ENCODE results near the gene GABRB1.

GABRB1 gene

GRCh38 chr4:47013373-47013772 is 18.0 kb upstream of the GABRB1 start:
- Histone ChIP-seq H3K9ac (ENCODE audit: low read depth, low read length, poor library complexity, severe bottlenecking) (no peak overlapping the region), H3K9me3 (ENCODE audit: insufficient read depth, low read depth, low read length) (no peaks in the 10 kb centered on the region), H2AFZ (ENCODE audit: low read length) (no peak overlapping the region), H3K27me3 (ENCODE audit: insufficient read depth, low read length, poor library complexity, severe bottlenecking) (no peaks in the 10 kb centered on the region), H3F3A (ENCODE audit: low read depth) (no peaks in the 10 kb centered on the region), H3K36me3 (ENCODE audit: insufficient read depth, low read length) (no peaks in the 10 kb centered on the region), H3K4me3 (ENCODE audit: low read length, poor library complexity, severe bottlenecking) (no peak overlapping the region), H3K4me2 (ENCODE audit: low read depth, low read length, poor library complexity, severe bottlenecking) (no peak overlapping the region), H4K20me1 (ENCODE audit: insufficient read depth, low read length, poor library complexity, severe bottlenecking) (no peaks in the 10 kb centered on the region), H3K9me2 (replicated peaks; ENCODE audit: low read depth, low read length) (no peaks in the 10 kb centered on the region), H3K4me1 (ENCODE audit: insufficient read depth, low read length, poor library complexity, severe bottlenecking) (peaks cover 10% of the 10 kb centered on the region), H3K79me2 (ENCODE audit: insufficient read depth, low read length) (no peaks in the 10 kb centered on the region)
- TF ChIP-seq CTCF (conservative IDR thresholded peaks at IDR 0.05; ENCODE audit: low read length) (no peak), EZH2phosphoT487 (IDR thresholded peaks at IDR 0.05; ENCODE audit: borderline replicate concordance) (no peak)

GRCh38 chr4:47017081-47017480 is 14.3 kb upstream of the GABRB1 start:
- TF ChIP-seq CTCF (conservative IDR thresholded peaks at IDR 0.05; ENCODE audit: low read length), result no peak
- no peak for TF ChIP-seq EZH2phosphoT487 (IDR thresholded peaks at IDR 0.05; ENCODE audit: borderline replicate concordance)
- Histone ChIP-seq H3K27me3 (ENCODE audit: insufficient read depth, low read length, poor library complexity, severe bottlenecking) (no peaks in the 10 kb centered on the region), H3K79me2 (ENCODE audit: insufficient read depth, low read length) (no peaks in the 10 kb centered on the region), H3K4me2 (ENCODE audit: low read depth, low read length, poor library complexity, severe bottlenecking) (no peak overlapping the region), H3K4me3 (ENCODE audit: low read length, poor library complexity, severe bottlenecking) (no peak overlapping the region), H3K9ac (ENCODE audit: low read depth, low read length, poor library complexity, severe bottlenecking) (no peak overlapping the region), H3K4me1 (ENCODE audit: insufficient read depth, low read length, poor library complexity, severe bottlenecking) (no peaks in the 10 kb centered on the region), H2AFZ (ENCODE audit: low read length) (no peak overlapping the region), H3F3A (ENCODE audit: low read depth) (no peaks in the 10 kb centered on the region), H3K36me3 (ENCODE audit: insufficient read depth, low read length) (no peaks in the 10 kb centered on the region), H3K9me3 (ENCODE audit: insufficient read depth, low read depth, low read length) (no peaks in the 10 kb centered on the region), H4K20me1 (ENCODE audit: insufficient read depth, low read length, poor library complexity, severe bottlenecking) (no peaks in the 10 kb centered on the region), H3K9me2 (replicated peaks; ENCODE audit: low read depth, low read length) (no peaks in the 10 kb centered on the region)

- Histone ChIP-seq H3F3A (ENCODE audit: low read depth) (no peaks in the 10 kb centered on the region), H3K9me3 (ENCODE audit: insufficient read depth, low read depth, low read length) (no peaks in the 10 kb centered on the region), H3K4me2 (ENCODE audit: low read depth, low read length, poor library complexity, severe bottlenecking) (no peak overlapping the region), H3K36me3 (ENCODE audit: insufficient read depth, low read length) (no peaks in the 10 kb centered on the region), H3K9ac (ENCODE audit: low read depth, low read length, poor library complexity, severe bottlenecking) (no peak overlapping the region), H2AFZ (ENCODE audit: low read length) (no peak overlapping the region), H3K79me2 (ENCODE audit: insufficient read depth, low read length) (no peaks in the 10 kb centered on the region), H3K4me3 (ENCODE audit: low read length, poor library complexity, severe bottlenecking) (no peak overlapping the region), H3K27me3 (ENCODE audit: insufficient read depth, low read length, poor library complexity, severe bottlenecking) (no peaks in the 10 kb centered on the region), H3K4me1 (ENCODE audit: insufficient read depth, low read length, poor library complexity, severe bottlenecking) (no peaks in the 10 kb centered on the region), H3K9me2 (replicated peaks; ENCODE audit: low read depth, low read length) (no peaks in the 10 kb centered on the region), H4K20me1 (ENCODE audit: insufficient read depth, low read length, poor library complexity, severe bottlenecking) (no peaks in the 10 kb centered on the region)
- no peak for TF ChIP-seq EZH2phosphoT487 (IDR thresholded peaks at IDR 0.05; ENCODE audit: borderline replicate concordance)
- TF ChIP-seq CTCF (conservative IDR thresholded peaks at IDR 0.05; ENCODE audit: low read length), result no peak
These were observed 13.9 kb upstream of the GABRB1 start for GRCh38 chr4:47017494-47017893.

Data from Loucy (cell line).